Measurements from ENCODE around the gene FKBP5.
A peak's percentile ranks its signal among the peaks of the same experiment; 100 is the strongest.

FKBP5 gene

GRCh38 chr6:35725721-35726438, 37.2 kb upstream of the FKBP5 start:
- in situ Hi-C loops (cut with MboI; ENCODE audit: low pct_unique_long_range_greater_than_20kb, low sequenced_read_pairs) = loop anchor here (25.0 kb wide), 1 partner anchor 414 kb away; no protein-coding TSS in a partner anchor
- peak; percentile 68 for DNase-seq

DNA sequence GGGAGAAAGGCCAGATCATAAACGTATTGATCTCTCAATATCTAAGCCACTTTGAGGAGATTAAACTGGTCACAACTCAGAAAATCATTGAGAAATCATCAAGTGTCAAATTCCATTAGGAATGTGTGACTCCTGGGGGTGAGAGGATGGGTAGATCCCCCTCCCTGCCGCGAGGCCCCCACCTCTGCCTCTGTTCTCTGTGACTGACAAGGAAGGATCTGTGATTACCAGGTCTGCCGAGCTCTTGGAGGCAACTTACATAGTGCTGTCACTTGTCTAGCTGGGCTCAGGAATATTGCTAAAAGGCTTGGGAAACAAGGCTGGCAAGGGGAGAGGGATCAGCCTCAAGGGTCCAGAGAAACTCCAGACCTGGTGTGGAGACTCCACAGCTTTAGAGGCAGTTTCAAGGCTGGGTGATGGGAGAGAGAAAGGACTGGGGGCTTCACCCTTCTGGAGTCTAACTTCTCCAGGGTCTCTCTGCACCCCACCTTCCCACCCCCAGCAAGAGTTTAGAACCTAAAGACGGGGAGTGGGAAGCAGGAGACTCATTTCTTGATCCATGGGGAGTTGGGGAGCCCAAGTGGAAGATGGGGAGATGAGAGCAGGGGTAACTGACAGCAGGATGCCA, 36.5 kb upstream of the FKBP5 start:
- in situ Hi-C loops (cut with MboI; ENCODE audit: low pct_unique_long_range_greater_than_20kb, low sequenced_read_pairs) = loop anchor here (25.0 kb wide), 1 partner anchor 413 kb away; no protein-coding TSS in a partner anchor
- no peak for DNase-seq

DNA sequence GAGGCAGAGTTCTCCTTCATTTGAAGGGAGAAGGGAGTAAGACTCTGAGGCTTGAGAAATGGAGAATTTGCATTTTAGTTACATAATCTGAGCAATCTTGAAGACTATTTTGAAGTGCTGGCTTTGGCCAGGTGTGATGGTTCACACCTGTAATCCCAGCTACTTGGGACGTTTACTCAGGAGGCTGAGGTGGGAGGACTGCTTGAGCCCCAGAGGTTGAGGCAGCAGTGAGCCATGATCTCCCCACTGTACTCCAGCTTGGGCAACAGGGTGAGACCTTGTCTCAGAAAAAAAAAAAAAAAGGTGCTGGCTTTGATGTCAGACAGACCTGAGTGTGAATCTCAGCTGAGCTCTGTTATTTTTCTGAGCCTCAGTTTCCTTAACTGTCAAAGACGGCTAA, 35.8 kb upstream of the FKBP5 start:
- no peak for DNase-seq
- in situ Hi-C loops (cut with MboI; ENCODE audit: low pct_unique_long_range_greater_than_20kb, low sequenced_read_pairs) = no loop called here

- no peak for DNase-seq
Observed at GRCh38 chr6:35724059-35724458, 35.3 kb upstream of the FKBP5 start.

DNA sequence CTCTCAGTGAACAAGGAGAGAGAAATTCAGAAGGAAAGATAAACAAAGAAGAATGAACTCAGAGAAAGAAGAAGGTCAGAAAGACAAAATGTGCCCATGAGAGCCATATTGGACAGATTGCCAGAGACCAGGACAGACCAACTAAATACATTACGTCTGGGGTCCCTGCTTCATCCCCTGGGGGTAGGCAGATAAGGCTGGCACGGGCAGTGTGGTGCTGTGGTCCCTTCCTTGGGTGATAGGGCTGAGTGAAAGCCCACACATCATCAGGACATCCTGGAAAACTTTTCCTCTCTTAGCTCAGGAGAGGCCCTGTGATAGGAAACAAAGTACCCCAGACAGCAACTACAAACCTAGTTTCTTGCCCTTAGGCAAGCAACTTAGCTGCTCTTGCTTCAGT, 34.9 kb upstream of the FKBP5 start:
- no peak for DNase-seq
- in situ Hi-C loops (cut with MboI; ENCODE audit: low pct_unique_long_range_greater_than_20kb, low sequenced_read_pairs) = no loop called here

More at GRCh38 chr6:35724059-35724458, 35.3 kb upstream of the FKBP5 start:
- in situ Hi-C loops (cut with MboI; ENCODE audit: low pct_unique_long_range_greater_than_20kb, low sequenced_read_pairs) = no loop called here

DNA sequence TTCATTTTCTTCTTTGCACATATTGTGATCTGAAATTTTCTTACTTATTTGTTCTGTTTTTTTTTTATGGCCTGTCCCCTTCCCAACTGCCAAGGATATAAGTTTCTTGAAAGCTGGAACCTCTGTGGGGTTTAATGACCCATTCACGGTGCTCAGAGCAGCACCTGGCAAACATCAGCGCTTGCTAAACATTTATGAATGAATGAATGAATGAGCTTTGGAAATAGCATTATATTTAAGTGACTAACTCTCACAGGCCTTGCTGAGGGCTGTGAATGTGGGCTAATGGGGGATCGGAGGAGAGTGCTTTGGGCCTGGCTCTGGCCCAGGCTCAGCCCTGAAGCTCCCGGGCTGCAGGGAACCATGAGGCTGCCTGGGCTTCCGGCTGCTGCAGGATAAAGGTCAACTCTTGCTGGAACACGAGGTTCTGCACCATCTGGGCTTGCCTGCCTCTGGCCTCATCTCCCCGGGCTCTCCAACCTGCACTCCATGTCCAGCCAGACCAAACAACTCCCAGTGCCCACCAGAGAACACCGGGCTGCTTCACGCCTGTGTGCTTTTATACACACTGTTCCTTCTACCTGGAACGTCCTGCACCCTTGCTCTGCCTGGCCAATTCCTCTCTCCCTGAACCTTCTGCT, 33.5 kb upstream of the FKBP5 start:
- no peak for DNase-seq

GRCh38 chr6:35719830-35720733, 31.4 kb upstream of the FKBP5 start:
- in situ Hi-C loops (cut with MboI; ENCODE audit: low pct_unique_long_range_greater_than_20kb, low sequenced_read_pairs) = no loop called here
- peak; percentile 87 for DNase-seq

More for the DNA sequence above, 33.5 kb upstream of the FKBP5 start:
- in situ Hi-C loops (cut with MboI; ENCODE audit: low pct_unique_long_range_greater_than_20kb, low sequenced_read_pairs) = no loop called here

GRCh38 chr6:35719404-35719829, 30.7 kb upstream of the FKBP5 start:
- in situ Hi-C loops (cut with MboI; ENCODE audit: low pct_unique_long_range_greater_than_20kb, low sequenced_read_pairs) = no loop called here
- DNase-seq = no peak

- in situ Hi-C loops (cut with MboI; ENCODE audit: low pct_unique_long_range_greater_than_20kb, low sequenced_read_pairs) = no loop called here
- DNase-seq = peak; percentile 46
Observed at GRCh38 chr6:35718911-35719381, 30.2 kb upstream of the FKBP5 start.

- DNase-seq = no peak
- in situ Hi-C loops (cut with MboI; ENCODE audit: low pct_unique_long_range_greater_than_20kb, low sequenced_read_pairs) = no loop called here
Observed at GRCh38 chr6:35718375-35718736, 29.6 kb upstream of the FKBP5 start.

- in situ Hi-C loops (cut with MboI; ENCODE audit: low pct_unique_long_range_greater_than_20kb, low sequenced_read_pairs) = no loop called here
- DNase-seq = peak; percentile 66
Observed at GRCh38 chr6:35717449-35718374, 29.0 kb upstream of the FKBP5 start.

GRCh38 chr6:35716798-35717197, 28.1 kb upstream of the FKBP5 start:
- in situ Hi-C loops (cut with MboI; ENCODE audit: low pct_unique_long_range_greater_than_20kb, low sequenced_read_pairs) = no loop called here
- DNase-seq = no peak

DNA sequence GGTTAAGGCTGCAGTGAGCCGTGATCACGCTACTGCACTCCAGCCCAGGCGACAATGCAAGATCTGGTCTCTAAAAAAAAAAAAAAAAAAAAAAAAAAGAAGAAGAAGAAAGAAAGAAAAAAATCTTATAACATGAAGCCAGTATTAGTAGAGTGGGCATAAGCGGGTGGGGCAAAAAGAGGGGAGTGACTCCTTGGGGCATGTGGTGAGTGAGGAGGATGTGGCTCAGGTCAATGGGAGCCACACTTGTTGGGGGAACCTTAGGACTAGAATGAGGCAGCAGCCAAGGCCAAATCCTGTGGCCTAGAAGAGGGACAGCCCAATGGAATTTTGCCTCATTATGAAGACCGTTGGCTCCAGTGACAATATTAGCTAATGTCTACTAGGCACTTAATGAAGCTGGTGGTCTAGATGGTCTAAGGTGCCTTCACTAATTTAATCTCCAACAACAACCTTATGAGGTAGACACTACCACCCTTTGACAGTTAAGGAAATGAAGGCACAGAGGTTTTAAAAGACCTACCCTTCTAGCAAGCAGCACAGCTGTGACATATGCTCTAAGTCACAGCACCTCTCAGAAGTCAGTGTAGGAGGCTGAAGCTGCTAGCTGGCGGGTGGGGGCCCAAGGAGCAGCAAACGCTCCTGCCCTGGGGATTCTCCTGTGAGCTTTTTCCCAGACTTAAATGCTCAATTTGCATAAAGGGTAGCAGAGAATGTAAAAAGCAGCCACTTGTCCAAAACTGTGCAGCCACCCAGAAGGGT, 24.5 kb upstream of the FKBP5 start:
- in situ Hi-C loops (cut with MboI; ENCODE audit: low pct_unique_long_range_greater_than_20kb, low sequenced_read_pairs) = no loop called here
- DNase-seq = no peak

DNA sequence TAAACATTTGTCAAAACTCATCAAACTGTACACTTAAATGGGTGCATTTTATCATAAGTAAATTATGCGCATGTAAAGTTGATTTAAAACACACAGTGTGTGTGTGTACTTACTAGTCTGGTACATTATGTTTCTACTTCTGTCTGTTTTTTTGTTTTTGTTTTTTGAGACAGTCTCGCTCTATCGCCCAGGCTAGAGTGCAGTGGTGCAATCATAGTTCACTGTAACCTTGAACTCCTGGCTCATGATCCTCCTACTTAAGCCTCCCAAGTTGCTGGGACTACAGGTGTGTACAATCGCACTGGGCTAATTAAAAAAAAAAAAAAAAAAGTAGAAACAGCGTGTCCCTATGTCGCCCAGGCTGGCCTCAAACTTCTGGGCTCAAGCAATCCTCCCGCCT, 23.0 kb upstream of the FKBP5 start:
- no peak for DNase-seq
- in situ Hi-C loops (cut with MboI; ENCODE audit: low pct_unique_long_range_greater_than_20kb, low sequenced_read_pairs) = no loop called here

DNA sequence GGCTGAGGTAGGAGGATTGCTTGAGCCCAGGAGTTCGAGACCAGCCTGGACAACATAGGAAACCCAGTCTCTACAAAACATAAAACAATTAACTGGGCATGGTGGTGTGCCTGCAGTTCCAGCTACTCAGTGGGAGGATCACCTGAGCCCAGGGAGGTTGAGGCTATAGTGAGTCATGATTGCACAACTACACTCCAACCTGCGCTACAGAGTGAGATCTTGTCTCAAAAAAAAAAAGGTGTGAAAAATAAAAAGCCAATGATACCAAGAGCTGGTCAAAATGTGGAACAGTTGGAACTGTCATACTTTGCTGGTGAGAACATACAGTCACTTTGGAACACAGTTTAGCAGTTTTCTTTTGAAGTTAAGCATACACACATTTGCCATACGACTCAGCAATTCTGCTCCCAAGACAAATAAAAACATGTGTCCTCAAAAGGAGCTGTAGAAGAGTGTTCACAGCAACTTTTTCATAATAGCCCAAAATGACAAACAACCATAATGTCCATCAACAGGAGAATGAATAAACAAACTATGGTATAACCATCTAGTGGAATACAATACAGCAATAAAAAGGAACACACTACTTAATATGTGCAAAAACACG, 21.6 kb upstream of the FKBP5 start:
- DNase-seq = no peak
- in situ Hi-C loops (cut with MboI; ENCODE audit: low pct_unique_long_range_greater_than_20kb, low sequenced_read_pairs) = no loop called here

DNA sequence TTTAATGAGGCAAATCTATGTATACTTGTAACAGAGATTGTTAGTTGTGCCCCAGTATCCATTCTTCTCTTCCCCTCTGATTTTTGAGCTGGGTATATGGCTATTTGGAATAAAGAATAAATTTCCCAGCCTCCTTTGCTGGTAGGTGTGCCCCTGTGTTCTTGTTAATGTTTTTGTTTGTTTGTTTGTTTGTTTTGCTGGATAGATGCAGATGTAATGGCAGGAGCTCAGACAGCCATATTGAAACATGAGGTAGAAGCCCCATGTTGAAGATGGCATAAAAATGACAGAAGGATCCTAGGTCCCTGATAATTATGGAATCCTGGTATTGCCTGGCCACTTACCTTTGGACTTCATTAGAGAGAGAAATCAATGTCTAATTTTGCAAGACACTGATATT, 19.9 kb upstream of the FKBP5 start:
- no peak for DNase-seq
- in situ Hi-C loops (cut with MboI; ENCODE audit: low pct_unique_long_range_greater_than_20kb, low sequenced_read_pairs) = no loop called here

DNA sequence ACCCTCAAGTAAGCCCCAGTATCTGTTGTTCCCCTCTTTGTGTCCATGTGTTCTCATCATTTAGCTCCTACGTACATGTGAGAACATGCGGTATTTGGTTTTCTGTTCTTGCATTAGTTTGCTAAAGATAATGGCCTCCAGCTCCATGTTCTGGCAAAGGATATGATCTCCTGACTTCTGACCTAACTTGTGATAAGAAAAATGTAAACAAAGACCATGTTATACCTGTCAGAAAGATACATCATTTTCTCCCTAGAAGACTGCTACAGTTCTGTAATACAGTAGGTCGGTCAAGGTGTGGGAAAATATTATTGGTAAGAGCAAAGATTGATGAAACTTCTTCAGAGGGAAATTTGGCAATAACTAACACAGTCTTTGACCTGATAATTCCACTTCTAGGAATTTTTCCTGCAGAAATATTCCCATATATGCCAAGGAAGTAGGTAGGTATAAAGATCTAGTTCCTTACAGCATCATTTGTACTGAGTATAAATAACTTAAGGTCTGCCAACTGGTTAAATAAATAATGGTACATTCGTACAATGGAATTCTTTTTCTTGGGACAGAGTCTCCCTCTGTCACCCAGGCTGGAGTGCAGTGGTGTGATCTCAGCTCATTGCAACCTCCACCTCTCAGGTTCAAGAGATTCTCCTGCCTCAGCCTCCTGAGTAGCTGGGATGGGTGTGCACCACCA, 19.1 kb upstream of the FKBP5 start:
- in situ Hi-C loops (cut with MboI; ENCODE audit: low pct_unique_long_range_greater_than_20kb, low sequenced_read_pairs) = no loop called here
- no peak for DNase-seq
